H9 (cell line): ENCODE results near the gene USH2A. TPM values are rescaled to one million over a fixed set of nuclear protein-coding genes. Genes with fewer than 3 reads are reported as not detected.

Experiments used
- DNase-seq: peaks from one replicate; pipeline ENCODE4 v3.0.0-alpha.2; 2017
- H2AFZ ChIP-seq: one replicate; pipeline ENCODE4 v1.6.1; 2013; ENCODE audit warnings: mild to moderate bottlenecking, low read length, control low read depth, moderate library complexity
- H2AK5ac ChIP-seq: 2 replicates; pipeline ENCODE4 v1.6.1; 2013; ENCODE audit warnings: low read length, control low read depth, mixed read lengths; ENCODE audit not compliant: insufficient read length
- H2BK120ac ChIP-seq: one replicate; pipeline ENCODE4 v1.6.1; 2013; ENCODE audit warnings: low read depth, mild to moderate bottlenecking, low read length, control low read depth, inconsistent platforms; ENCODE audit not compliant: poor library complexity, severe bottlenecking
- H2BK12ac ChIP-seq: 2 replicates; pipeline ENCODE4 v1.6.1; 2013; ENCODE audit warnings: low read length, control low read depth, mixed read lengths, low read depth; ENCODE audit not compliant: insufficient read length
- H2BK15ac ChIP-seq: 2 replicates; pipeline ENCODE4 v1.6.1; 2013; ENCODE audit warnings: low read depth, low read length, control low read depth
- H2BK20ac ChIP-seq: one replicate; pipeline ENCODE4 v1.6.1; 2013; ENCODE audit warnings: low read depth, mild to moderate bottlenecking, low read length, control low read depth, inconsistent platforms; ENCODE audit not compliant: poor library complexity, severe bottlenecking
- H2BK5ac ChIP-seq: 2 replicates; pipeline ENCODE4 v1.6.1; 2013; ENCODE audit warnings: low read length, control low read depth, mixed read lengths; ENCODE audit not compliant: insufficient read length
- H3K14ac ChIP-seq: 2 replicates; pipeline ENCODE4 v1.6.1; 2013; ENCODE audit warnings: low read length, control low read depth; ENCODE audit not compliant: insufficient read depth
- H3K18ac ChIP-seq: 2 replicates; pipeline ENCODE4 v1.6.1; 2013; ENCODE audit warnings: low read depth, mild to moderate bottlenecking, mixed read lengths, low read length, control low read depth; ENCODE audit not compliant: insufficient read length
- H3K23ac ChIP-seq: 2 replicates; pipeline ENCODE4 v1.6.1; 2013; ENCODE audit warnings: low read length, control low read depth, mixed read lengths, low read depth; ENCODE audit not compliant: insufficient read length
- H3K23me2 ChIP-seq: 2 replicates; pipeline ENCODE4 v1.6.1; 2013; ENCODE audit warnings: low read depth, mild to moderate bottlenecking, mixed read lengths, low read length, control low read depth; ENCODE audit not compliant: insufficient read length, poor library complexity, severe bottlenecking
- H3K27ac ChIP-seq: 2 replicates; pipeline ENCODE4 v1.5.1; 2013; ENCODE audit warnings: low read length, control low read depth, mixed read lengths, low read depth; ENCODE audit not compliant: insufficient read length
- H3K27me3 ChIP-seq: 2 replicates; pipeline ENCODE4 v1.6.1; 2013; ENCODE audit warnings: low read length, control low read depth, inconsistent platforms; ENCODE audit not compliant: insufficient read depth
- H3K4ac ChIP-seq: 2 replicates; pipeline ENCODE4 v1.6.1; 2013; ENCODE audit warnings: low read depth, mild to moderate bottlenecking, control low read depth, inconsistent platforms, low read length, moderate library complexity
- H3K4me1 ChIP-seq: 2 replicates; pipeline ENCODE4 v1.6.1; 2013; ENCODE audit warnings: low read length, control low read depth, inconsistent platforms; ENCODE audit not compliant: insufficient read depth
- H3K4me2 ChIP-seq: 2 replicates; pipeline ENCODE4 v1.6.1; 2013; ENCODE audit warnings: low read length, control low read depth, mixed read lengths; ENCODE audit not compliant: insufficient read length, insufficient read depth
- H3K56ac ChIP-seq: 2 replicates; pipeline ENCODE4 v1.6.1; 2013; ENCODE audit warnings: low read depth, mild to moderate bottlenecking, mixed read lengths, low read length, control low read depth; ENCODE audit not compliant: insufficient read length
- H3K79me1 ChIP-seq: 2 replicates; pipeline ENCODE4 v1.6.1; 2013; ENCODE audit warnings: low read depth, mild to moderate bottlenecking, moderate library complexity, low read length, control low read depth, inconsistent platforms; ENCODE audit not compliant: insufficient read depth, poor library complexity, severe bottlenecking
- H3K79me2 ChIP-seq: 2 replicates; pipeline ENCODE4 v1.6.1; 2013; ENCODE audit warnings: low read length, control low read depth, inconsistent platforms; ENCODE audit not compliant: insufficient read depth
- H3K9ac ChIP-seq: 2 replicates; pipeline ENCODE4 v1.6.1; 2013; ENCODE audit warnings: low read length, control low read depth, mixed read lengths; ENCODE audit not compliant: insufficient read length; ENCODE audit errors: extremely low read depth
- H3K9me3 ChIP-seq: one replicate; pipeline ENCODE4 v1.6.1; 2013; ENCODE audit warnings: low read depth, low read length, inconsistent platforms; ENCODE audit not compliant: control insufficient read depth
- H3T11ph ChIP-seq: one replicate; pipeline ENCODE4 v1.6.1; 2013; ENCODE audit warnings: mild to moderate bottlenecking, low read length, control low read depth, inconsistent platforms
- H4K20me1 ChIP-seq: one replicate; pipeline ENCODE4 v1.6.1; 2013; ENCODE audit not compliant: control insufficient read depth, insufficient read length, insufficient read depth
- H4K5ac ChIP-seq: 2 replicates; pipeline ENCODE4 v1.6.1; 2013; ENCODE audit warnings: low read depth, mild to moderate bottlenecking, mixed read lengths, low read length, control low read depth; ENCODE audit not compliant: insufficient read length
- H4K8ac ChIP-seq: replicated peaks from 2 replicates; pipeline ENCODE4 v1.6.1; 2013; ENCODE audit warnings: low read length, control low read depth, mixed read lengths, low read depth; ENCODE audit not compliant: insufficient read length
- H4K91ac ChIP-seq: 2 replicates; pipeline ENCODE4 v1.6.1; 2013; ENCODE audit warnings: low read depth, mild to moderate bottlenecking, moderate library complexity, mixed read lengths, low read length, control low read depth; ENCODE audit not compliant: insufficient read length
- H3K27ac Mint-ChIP-seq, 3 experiments: 2 replicates in 2 of 3; 3 replicates in 1 of 3; pipeline ENCODE4 v1.8.0; 2020 to 2021; ENCODE audit warnings: mixed read lengths in 3 of 3, mild to moderate bottlenecking in 1 of 3, moderate library complexity in 1 of 3
- H3K27me3 Mint-ChIP-seq: 2 replicates; pipeline ENCODE4 v1.8.0; 2021; ENCODE audit warnings: low read depth, mild to moderate bottlenecking, moderate library complexity, mixed read lengths
- H3K36me3 Mint-ChIP-seq, 3 experiments: 2 replicates in 2 of 3; 3 replicates in 1 of 3; pipeline ENCODE4 v1.8.0; 2020 to 2021; ENCODE audit warnings: low read depth in 3 of 3, mixed read lengths in 3 of 3; ENCODE audit not compliant: insufficient read depth in 1 of 3
- H3K4me1 Mint-ChIP-seq, 2 experiments: 2 replicates each; pipeline ENCODE4 v1.8.0; 2020; ENCODE audit warnings: mixed read lengths in 2 of 2
- H3K4me3 Mint-ChIP-seq, 2 experiments: 2 replicates in 1 of 2; 3 replicates in 1 of 2; pipeline ENCODE4 v1.8.0; 2020 to 2021; ENCODE audit warnings: mild to moderate bottlenecking in 2 of 2, mixed read lengths in 2 of 2, moderate library complexity in 1 of 2
- H3K9me3 Mint-ChIP-seq, 2 experiments: 2 replicates in 1 of 2; 3 replicates in 1 of 2; pipeline ENCODE4 v1.8.0; 2020; ENCODE audit warnings: mild to moderate bottlenecking in 2 of 2, mixed read lengths in 2 of 2, moderate library complexity in 1 of 2
- WGBS: extraction: QIAGEN DNeasy Blood & Tissue Kit; methylation state at CpG from one replicate; pipeline ENCODE4 v1.1.7; 2013; ENCODE audit warnings: missing lambda C conversion rate, low lambda C conversion rate, mixed read lengths; ENCODE audit not compliant: insufficient read length; ENCODE audit errors: extremely low coverage; 5-methylcytosine and 5-hydroxymethylcytosine counted together
- total RNA-seq: library from RNA; stranded (reverse); gene quantifications from 2 replicates; pipeline ENCODE4 v1.2.1, GENCODE V29; 2021
- TF ChIP-seq, protein P1 (sequence below): fragments of 200-600 bp; sonication (generic); conservative IDR thresholded peaks from 3 replicates; pipeline ENCODE4 v1.8.0; 2021; ENCODE audit warnings: antibody characterized with exemption, mild to moderate bottlenecking

Gene USH2A
- total RNA-seq, 1 experiment from 2014 or later: 0.11 TPM

DNA sequence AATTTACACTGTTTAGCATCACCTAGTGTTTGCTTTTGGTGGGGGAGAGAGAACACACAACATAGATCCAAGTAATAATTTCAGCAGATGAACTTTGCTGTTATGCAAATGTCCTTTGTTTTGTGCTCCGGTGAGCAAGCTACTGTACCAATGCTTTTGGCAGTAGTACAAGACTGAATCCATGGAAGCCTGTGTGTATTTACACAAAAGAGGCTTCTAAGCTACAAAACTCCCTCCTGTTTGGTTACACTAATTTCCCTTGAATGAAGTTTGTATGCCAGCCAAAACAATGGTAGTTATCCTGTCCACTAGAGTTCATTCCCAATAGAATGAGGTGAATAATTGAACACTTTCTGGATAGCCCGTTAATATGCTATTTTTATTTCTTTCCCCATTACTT, 535.6 kb downstream of the USH2A start:
- no peak overlapping the region for H3K23ac ChIP-seq
- no peak overlapping the region for H4K5ac ChIP-seq
- no peaks in the 10 kb centered on the region for H4K20me1 ChIP-seq
- H3K23me2 ChIP-seq: no peaks in the 10 kb centered on the region
- no peak overlapping the region for H4K8ac ChIP-seq
- no peaks in the 10 kb centered on the region for H3K27me3 ChIP-seq
- H3K27me3 Mint-ChIP-seq: no peaks in the 10 kb centered on the region; the same call in 1 of the 2 replicates
- H3K79me2 ChIP-seq: no peaks in the 10 kb centered on the region
- no peak overlapping the region for H2AK5ac ChIP-seq
- H3K4me1 ChIP-seq: no peaks in the 10 kb centered on the region
- H3K9ac ChIP-seq: no peak overlapping the region
- no peak overlapping the region for H3K4me2 ChIP-seq
- H3K27ac ChIP-seq: no peak overlapping the region
- H3T11ph ChIP-seq: no peak overlapping the region
- H2BK15ac ChIP-seq: no peak overlapping the region
- H3K18ac ChIP-seq: no peak overlapping the region
- H2BK120ac ChIP-seq: no peak overlapping the region
- H4K91ac ChIP-seq: no peak overlapping the region
- no peak overlapping the region for H3K4me3 Mint-ChIP-seq
- no peak overlapping the region for H3K14ac ChIP-seq
- no peaks in the 10 kb centered on the region for H3K79me1 ChIP-seq
- H3K4ac ChIP-seq: no peak overlapping the region
- DNase-seq: no peak
- no peaks in the 10 kb centered on the region for H3K4me1 Mint-ChIP-seq
- H3K27ac Mint-ChIP-seq: no peak overlapping the region
- no peak overlapping the region for H2BK12ac ChIP-seq
- no peak overlapping the region for H2AFZ ChIP-seq
- no peak overlapping the region for H2BK5ac ChIP-seq
- no peaks in the 10 kb centered on the region for H3K9me3 ChIP-seq
- WGBS: no CpG with 5 or more reads among the region's 2 CpGs
- H2BK20ac ChIP-seq: no peak overlapping the region
- H3K9me3 Mint-ChIP-seq: no peaks in the 10 kb centered on the region
- no peak overlapping the region for H3K56ac ChIP-seq
- no peaks in the 10 kb centered on the region for H3K36me3 Mint-ChIP-seq
- TF ChIP-seq, protein P1, sequence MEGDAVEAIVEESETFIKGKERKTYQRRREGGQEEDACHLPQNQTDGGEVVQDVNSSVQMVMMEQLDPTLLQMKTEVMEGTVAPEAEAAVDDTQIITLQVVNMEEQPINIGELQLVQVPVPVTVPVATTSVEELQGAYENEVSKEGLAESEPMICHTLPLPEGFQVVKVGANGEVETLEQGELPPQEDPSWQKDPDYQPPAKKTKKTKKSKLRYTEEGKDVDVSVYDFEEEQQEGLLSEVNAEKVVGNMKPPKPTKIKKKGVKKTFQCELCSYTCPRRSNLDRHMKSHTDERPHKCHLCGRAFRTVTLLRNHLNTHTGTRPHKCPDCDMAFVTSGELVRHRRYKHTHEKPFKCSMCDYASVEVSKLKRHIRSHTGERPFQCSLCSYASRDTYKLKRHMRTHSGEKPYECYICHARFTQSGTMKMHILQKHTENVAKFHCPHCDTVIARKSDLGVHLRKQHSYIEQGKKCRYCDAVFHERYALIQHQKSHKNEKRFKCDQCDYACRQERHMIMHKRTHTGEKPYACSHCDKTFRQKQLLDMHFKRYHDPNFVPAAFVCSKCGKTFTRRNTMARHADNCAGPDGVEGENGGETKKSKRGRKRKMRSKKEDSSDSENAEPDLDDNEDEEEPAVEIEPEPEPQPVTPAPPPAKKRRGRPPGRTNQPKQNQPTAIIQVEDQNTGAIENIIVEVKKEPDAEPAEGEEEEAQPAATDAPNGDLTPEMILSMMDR: no peak
